Osteocyte (in vitro differentiated cells): ENCODE results near the gene BCAP31. TPM values are rescaled to one million over a fixed set of nuclear protein-coding genes. Genes with fewer than 3 reads are reported as not detected.
A peak's percentile ranks its signal among the peaks of the same experiment; 100 is the strongest.
"Not testable (repeated sequence)": the region's sequence is repeated elsewhere in the genome, so short reads cannot be mapped to it uniquely, and the experiment has no call there.

Experiments used
- DNase-seq: peaks from one replicate; pipeline ENCODE4 v3.0.0; 2021; ENCODE audit warnings: mixed read lengths; ENCODE audit not compliant: unreplicated experiment; ENCODE audit errors: extremely low spot score
- H3K27ac Mint-ChIP-seq: one replicate; pipeline ENCODE4 v1.8.0; 2021; ENCODE audit warnings: mild to moderate bottlenecking, mixed read lengths; ENCODE audit not compliant: unreplicated experiment
- H3K27me3 Mint-ChIP-seq: one replicate; pipeline ENCODE4 v1.8.0; 2021; ENCODE audit warnings: mixed read lengths; ENCODE audit not compliant: unreplicated experiment
- H3K36me3 Mint-ChIP-seq: one replicate; pipeline ENCODE4 v1.8.0; 2021; ENCODE audit warnings: mixed read lengths; ENCODE audit not compliant: unreplicated experiment
- H3K4me1 Mint-ChIP-seq: one replicate; pipeline ENCODE4 v1.8.0; 2021; ENCODE audit warnings: mixed read lengths; ENCODE audit not compliant: unreplicated experiment
- H3K4me3 Mint-ChIP-seq: one replicate; pipeline ENCODE4 v1.8.0; 2021; ENCODE audit warnings: mild to moderate bottlenecking, moderate library complexity, mixed read lengths; ENCODE audit not compliant: unreplicated experiment
- H3K9me3 Mint-ChIP-seq: one replicate; pipeline ENCODE4 v1.8.0; 2021; ENCODE audit warnings: mixed read lengths; ENCODE audit not compliant: unreplicated experiment
- CTCF ChIP-seq: fragments of 200-600 bp; sonication (generic); IDR thresholded peaks from 2 replicates; pipeline ENCODE4 v1.5.0; 2021; ENCODE audit warnings: antibody characterized with exemption, mild to moderate bottlenecking, moderate library complexity
- total RNA-seq: library from RNA; stranded (reverse); gene quantifications from 2 replicates; pipeline ENCODE4 v1.2.1, GENCODE V29; 2021

The BCAP31 gene
- total RNA-seq, 1 donor from 2014 or later = 172 TPM

GRCh38 chrX:153731117-153731844, 7.1 kb upstream of the BCAP31 start:
- Mint-ChIP-seq H3K4me1 (peaks cover 17% of the 10 kb centered on the region), H3K27ac (no peak overlapping the region), H3K27me3 (no peaks in the 10 kb centered on the region), H3K9me3 (peaks cover 12% of the 10 kb centered on the region), H3K4me3 (no peak overlapping the region), H3K36me3 (peaks cover 14% of the 10 kb centered on the region)
- TF ChIP-seq CTCF = no peak
- DNase-seq = no peak

GRCh38 chrX:153730115-153730514, 5.9 kb upstream of the BCAP31 start:
- not testable (repeated sequence) for DNase-seq, H3K27me3 Mint-ChIP-seq, H3K27ac Mint-ChIP-seq, H3K4me3 Mint-ChIP-seq
- peaks cover 22% of the 10 kb centered on the region for H3K4me1 Mint-ChIP-seq
- peaks cover 12% of the 10 kb centered on the region for H3K9me3 Mint-ChIP-seq
- peaks cover 14% of the 10 kb centered on the region for H3K36me3 Mint-ChIP-seq

- Mint-ChIP-seq H3K27me3 (no peaks in the 10 kb centered on the region), H3K27ac (no peak overlapping the region), H3K4me3 (no peak overlapping the region), H3K36me3 (peaks cover 14% of the 10 kb centered on the region), H3K4me1 (peaks cover 22% of the 10 kb centered on the region), H3K9me3 (peaks cover 9% of the 10 kb centered on the region)
- no peak for TF ChIP-seq CTCF
- DNase-seq = no peak
Observed at GRCh38 chrX:153728951-153729631, 4.9 kb upstream of the BCAP31 start.

GRCh38 chrX:153728095-153728494, 3.9 kb upstream of the BCAP31 start:
- H3K4me1 Mint-ChIP-seq = peaks cover 22% of the 10 kb centered on the region
- H3K27ac Mint-ChIP-seq = no peak overlapping the region
- H3K4me3 Mint-ChIP-seq = no peak overlapping the region
- H3K9me3 Mint-ChIP-seq = peaks cover 9% of the 10 kb centered on the region
- no peak for TF ChIP-seq CTCF
- no peaks in the 10 kb centered on the region for H3K27me3 Mint-ChIP-seq
- no peak for DNase-seq
- peaks cover 14% of the 10 kb centered on the region for H3K36me3 Mint-ChIP-seq

GRCh38 chrX:153727123-153727931, 3.1 kb upstream of the BCAP31 start:
- H3K27me3 Mint-ChIP-seq = no peaks in the 10 kb centered on the region
- H3K4me1 Mint-ChIP-seq = peaks cover 29% of the 10 kb centered on the region
- peaks cover 9% of the 10 kb centered on the region for H3K9me3 Mint-ChIP-seq

More at GRCh38 chrX:153727123-153727931, 3.1 kb upstream of the BCAP31 start:
- no peak for DNase-seq
- H3K36me3 Mint-ChIP-seq = peaks cover 14% of the 10 kb centered on the region
- no peak for TF ChIP-seq CTCF
- H3K27ac Mint-ChIP-seq = peak overlapping the region; percentile 77
- peak overlapping the region; percentile 58 for H3K4me3 Mint-ChIP-seq
